ENCODE results near the gene SFXN5. TPM values are rescaled to one million over a fixed set of nuclear protein-coding genes. Genes with fewer than 3 reads are reported as not detected.

The SFXN5 gene
- total RNA-seq, 1 donor from 2014 or later = 15.4 TPM

GRCh38 chr2:72952110-72952823, 119.2 kb downstream of the SFXN5 start:
- Histone ChIP-seq H3K36me3 (no peaks in the 10 kb centered on the region), H3K27ac (no peak overlapping the region), H3K4me3 (no peak overlapping the region), H3K4me1 (no peaks in the 10 kb centered on the region), H3K9me3 (no peaks in the 10 kb centered on the region), H3K27me3 (ENCODE audit: low read depth) (no peaks in the 10 kb centered on the region)
- intact Hi-C loops (cut with DNase I) = no loop called here
- DNase-seq (no peak), ATAC-seq (no peak)
- TF ChIP-seq CTCF (IDR thresholded peaks at IDR 0.05) = no peak

- Histone ChIP-seq H3K36me3 (no peaks in the 10 kb centered on the region), H3K27me3 (ENCODE audit: low read depth) (no peaks in the 10 kb centered on the region), H3K9me3 (no peaks in the 10 kb centered on the region), H3K4me3 (no peak overlapping the region), H3K4me1 (no peaks in the 10 kb centered on the region), H3K27ac (no peak overlapping the region)
- intact Hi-C loops (cut with DNase I) = no loop called here
- ATAC-seq (no peak), DNase-seq (no peak)
- TF ChIP-seq CTCF (IDR thresholded peaks at IDR 0.05) = no peak
These were observed 120.0 kb downstream of the SFXN5 start for GRCh38 chr2:72951303-72952095.

- intact Hi-C loops (cut with DNase I) = no loop called here
- Histone ChIP-seq H3K4me1 (no peaks in the 10 kb centered on the region), H3K27ac (no peak overlapping the region), H3K36me3 (no peaks in the 10 kb centered on the region), H3K9me3 (no peaks in the 10 kb centered on the region), H3K27me3 (ENCODE audit: low read depth) (no peaks in the 10 kb centered on the region), H3K4me3 (no peak overlapping the region)
- DNase-seq (no peak), ATAC-seq (no peak)
- TF ChIP-seq CTCF (IDR thresholded peaks at IDR 0.05) = no peak
These were observed 120.8 kb downstream of the SFXN5 start for GRCh38 chr2:72950558-72951255.

- no peaks in the 10 kb centered on the region for H3K9me3 ChIP-seq
- ATAC-seq = no peak
- no peak for DNase-seq
- H3K27me3 ChIP-seq (ENCODE audit: low read depth) = no peaks in the 10 kb centered on the region
- no peaks in the 10 kb centered on the region for H3K4me1 ChIP-seq
- H3K36me3 ChIP-seq = no peaks in the 10 kb centered on the region
- no peak overlapping the region for H3K4me3 ChIP-seq
- intact Hi-C loops (cut with DNase I) = no loop called here
- TF ChIP-seq CTCF (IDR thresholded peaks at IDR 0.05) = no peak
- H3K27ac ChIP-seq = no peak overlapping the region
These were observed 121.9 kb downstream of the SFXN5 start for GRCh38 chr2:72949642-72950041.

GRCh38 chr2:72949045-72949444, 122.5 kb downstream of the SFXN5 start:
- no peak for TF ChIP-seq CTCF (IDR thresholded peaks at IDR 0.05)
- Histone ChIP-seq H3K4me3 (no peak overlapping the region), H3K36me3 (no peaks in the 10 kb centered on the region), H3K27me3 (ENCODE audit: low read depth) (no peaks in the 10 kb centered on the region), H3K9me3 (no peaks in the 10 kb centered on the region), H3K4me1 (no peaks in the 10 kb centered on the region), H3K27ac (no peak overlapping the region)
- no peak for ATAC-seq
- intact Hi-C loops (cut with DNase I) = no loop called here
- DNase-seq = no peak

Measured in lower lobe of right lung (tissue), 2 donors.